CD4-positive, alpha-beta T cell treated with Interleukin-21 for 1 hour (primary cell): Measurements from ENCODE around the gene PLET1.

ENCODE experiments used
- DNase-seq: peaks from one replicate; pipeline ENCODE4 v3.0.0-alpha.2; 2020

PLET1 gene

DNA sequence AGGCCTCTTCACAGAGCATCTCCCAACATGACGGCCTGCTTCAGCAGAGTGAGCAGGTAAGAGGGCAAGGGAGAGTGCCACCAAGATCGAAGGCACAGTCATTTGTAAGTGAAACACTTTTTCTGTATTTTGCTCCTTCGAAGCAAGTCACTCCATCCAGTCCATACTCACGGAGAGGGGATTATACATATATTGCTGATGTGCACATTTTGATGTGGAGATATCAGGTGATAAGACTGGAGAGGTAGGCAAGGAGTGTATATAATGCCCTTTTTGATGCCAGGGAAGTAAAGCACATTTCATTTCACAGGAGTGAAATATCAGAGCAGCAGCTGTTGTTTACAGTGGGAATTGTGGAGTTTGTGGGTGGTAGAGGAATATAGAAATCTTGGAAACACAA is 23.2 kb downstream of the PLET1 start:
- no peak for DNase-seq

DNA sequence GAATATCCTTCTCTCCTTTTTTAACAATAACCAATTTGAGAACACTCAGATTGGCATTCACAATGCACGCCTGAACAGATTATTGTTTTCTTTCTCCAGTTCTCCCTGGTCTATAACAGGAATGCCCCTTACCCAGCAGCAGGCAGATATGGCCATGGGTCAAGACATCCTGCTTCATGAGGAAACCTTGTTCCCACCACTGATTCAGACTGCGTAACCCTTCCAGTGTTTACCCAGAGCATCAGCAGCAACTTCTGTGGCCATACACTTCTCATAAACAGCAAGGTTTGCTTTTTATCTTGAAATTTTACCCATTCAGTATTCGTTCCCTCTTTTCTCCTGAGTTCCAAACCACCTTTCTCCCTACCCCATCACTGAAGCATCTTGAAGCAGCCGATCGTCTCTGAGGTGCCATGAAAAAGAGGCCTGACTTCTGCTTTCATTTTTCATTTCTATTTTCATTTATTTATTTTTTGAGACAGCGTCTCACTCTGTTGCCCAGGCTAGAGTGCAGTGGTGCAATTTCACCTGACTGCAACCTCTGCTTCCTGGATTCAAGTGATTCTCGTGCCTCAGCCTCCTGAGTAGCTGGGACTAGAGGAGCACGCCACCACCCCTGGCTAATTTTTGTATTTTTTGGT is 24.8 kb downstream of the PLET1 start:
- no peak for DNase-seq

DNA sequence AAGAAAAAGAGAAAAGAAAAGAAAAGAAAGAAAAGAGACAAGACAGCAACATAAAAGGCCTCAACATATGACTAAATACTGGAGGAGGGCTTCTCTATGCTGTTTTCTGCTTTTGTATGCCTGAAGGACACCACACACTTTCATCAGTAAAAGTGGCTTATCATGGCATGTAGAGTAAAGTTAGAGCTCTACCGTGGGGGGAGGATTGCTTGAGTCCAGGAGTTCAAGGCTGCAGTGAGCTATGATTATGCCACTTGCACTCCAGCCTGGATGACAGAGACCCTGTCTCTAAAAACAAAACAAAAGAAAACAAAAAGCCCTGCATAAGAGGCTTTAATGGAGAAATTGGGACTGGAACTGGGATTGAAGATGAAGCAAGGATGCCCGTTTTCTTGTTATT is 28.7 kb downstream of the PLET1 start:
- DNase-seq: no peak

DNA sequence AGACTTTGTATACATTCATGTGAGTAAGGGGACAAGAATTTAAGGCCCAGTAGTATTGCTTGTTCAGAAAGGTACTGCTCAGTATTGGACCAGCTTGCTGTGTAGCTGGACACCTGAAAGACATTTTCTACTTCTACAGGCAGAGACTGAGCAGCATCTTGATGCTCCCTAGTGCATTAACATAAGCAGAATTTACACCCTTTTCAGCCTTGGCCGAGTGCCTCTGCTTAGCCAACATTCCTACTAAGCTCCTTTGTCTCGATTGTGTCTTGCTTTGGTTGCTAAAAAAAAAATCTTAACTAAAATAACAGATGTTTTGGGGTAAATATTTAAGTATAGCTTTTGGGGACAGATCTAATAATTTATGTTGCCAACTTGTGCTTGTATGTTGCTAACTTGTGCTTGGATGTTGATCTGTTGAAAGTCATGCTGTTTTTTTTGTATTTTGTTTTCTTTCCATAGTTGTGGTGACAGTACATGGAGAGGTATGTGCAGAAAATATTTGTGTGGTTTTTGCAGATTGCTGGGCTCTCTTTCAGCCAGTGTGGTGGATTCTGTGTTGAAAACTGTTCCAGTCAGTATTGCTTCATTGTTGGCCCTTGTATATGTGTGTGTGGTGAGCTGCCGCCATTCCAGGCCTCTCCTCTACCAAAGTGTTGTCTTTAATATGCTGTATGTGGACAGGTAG is 30.8 kb downstream of the PLET1 start:
- no peak for DNase-seq

DNA sequence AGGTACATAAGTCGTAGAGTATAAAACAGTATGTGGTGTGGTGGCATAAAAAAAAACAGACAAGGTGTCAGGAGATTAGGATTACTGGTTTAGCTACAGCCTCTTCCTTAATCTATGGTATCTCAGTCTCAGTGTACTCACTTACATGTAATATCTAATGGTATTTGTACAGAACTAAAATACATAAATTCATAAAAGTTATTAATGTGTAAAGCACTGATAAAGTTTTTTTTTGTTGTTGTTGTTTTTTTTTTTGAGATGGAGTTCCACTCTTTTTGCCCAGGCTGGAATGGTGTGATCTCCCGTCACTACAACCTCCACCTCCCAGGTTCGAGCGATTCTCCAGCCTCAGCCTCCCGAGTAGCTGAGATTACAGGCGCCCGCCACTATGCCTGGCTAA is 31.5 kb downstream of the PLET1 start:
- DNase-seq: no peak

DNA sequence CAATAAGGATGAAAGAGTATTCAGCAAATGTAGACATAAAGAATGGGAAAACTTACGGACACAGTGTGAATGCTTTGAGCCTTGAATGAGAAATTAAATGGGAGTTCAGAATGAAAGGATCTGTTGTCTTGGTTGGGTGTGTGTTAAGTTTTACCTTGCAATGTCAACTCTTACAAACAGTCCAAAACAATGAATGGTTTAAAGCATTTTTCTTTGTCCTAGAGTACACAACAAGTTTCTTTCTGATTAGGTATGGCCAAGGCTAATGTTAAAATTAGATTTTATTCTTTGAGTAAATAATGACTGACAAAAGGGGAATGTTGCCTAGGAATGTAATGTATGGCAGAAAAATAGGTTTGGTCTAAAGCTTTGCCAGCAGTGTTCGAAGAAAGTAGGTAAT is 32.0 kb downstream of the PLET1 start:
- no peak for DNase-seq

DNA sequence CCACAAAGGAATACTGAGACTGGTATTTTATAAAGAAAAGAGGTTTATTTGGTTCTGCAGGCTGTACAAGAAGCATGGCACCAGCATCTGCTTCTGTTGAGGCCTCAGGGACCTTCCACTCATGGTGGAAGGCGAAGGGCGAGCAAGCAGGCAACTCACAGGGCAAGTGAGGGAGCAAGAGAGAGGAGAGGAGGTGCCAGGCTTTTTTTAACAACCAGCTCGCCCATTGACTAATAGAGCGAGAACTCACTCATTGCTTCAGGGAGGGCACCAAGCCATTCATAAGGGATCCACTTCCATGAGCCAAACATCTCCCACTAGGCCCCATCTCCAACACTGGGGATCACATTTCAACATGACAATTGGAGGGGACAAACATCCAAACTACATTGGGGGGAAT is 33.2 kb downstream of the PLET1 start:
- no peak for DNase-seq

DNA sequence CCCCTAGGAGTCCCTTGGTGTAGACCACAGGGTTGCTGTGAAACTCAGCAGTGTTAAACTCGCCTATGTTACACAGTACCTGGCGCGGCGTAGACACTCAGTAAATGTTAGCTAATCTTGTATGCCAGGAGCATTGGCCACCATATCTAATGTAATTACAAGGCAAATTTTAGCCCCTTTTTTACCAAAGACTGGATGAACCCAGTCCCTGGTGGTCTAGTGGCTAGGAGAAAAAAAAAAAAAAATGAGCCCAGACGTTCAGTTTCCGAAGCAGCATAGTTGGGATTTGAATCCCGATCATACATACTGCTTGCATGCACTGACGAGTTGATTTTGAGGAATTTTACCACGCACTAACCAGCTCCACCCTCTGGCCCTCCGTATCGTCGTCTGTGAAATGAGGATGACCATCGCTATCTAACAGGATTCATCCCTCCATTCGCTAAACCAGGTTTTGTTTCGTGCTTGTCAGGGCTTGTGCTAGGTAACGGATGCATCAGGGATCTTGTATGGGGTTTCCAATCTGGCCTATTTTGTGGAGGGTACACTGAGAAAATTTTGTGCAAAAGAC is 33.7 kb downstream of the PLET1 start:
- no peak for DNase-seq

DNA sequence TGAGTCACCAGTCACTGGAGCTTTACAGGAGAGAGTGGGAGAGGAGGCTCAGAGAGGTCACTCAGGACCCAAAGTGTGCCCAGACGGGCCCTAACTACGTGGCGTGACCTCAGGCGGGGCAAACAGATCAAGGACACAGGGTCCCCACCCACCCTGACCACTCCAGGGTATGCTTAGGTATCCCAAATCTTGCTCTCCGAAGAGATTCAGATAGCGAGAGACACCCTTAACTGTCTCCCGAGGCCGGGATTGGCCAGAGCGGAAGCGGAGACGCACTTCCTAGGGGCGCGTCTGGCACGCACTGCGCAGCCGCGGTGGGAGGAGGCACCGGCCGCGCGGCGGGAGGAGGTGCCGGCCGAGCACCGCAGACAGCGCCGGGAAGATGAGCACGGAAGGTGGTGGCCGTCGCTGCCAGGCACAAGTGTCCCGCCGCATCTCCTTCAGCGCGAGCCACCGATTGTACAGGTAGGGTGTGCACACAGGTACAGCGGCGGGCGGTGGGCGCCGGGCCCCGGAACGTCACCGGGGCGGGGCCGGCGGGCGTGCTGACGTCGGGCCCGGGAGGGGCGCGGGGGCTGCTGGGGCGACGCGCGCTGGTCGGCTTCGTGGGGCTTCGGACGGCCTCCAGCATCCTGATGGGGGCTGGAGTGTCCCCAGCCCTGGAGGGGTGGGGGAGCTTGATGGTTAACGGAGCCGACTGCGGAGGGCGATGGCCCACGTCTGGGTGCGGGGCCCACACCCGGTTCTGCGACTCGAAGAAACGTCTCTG is 34.4 kb downstream of the PLET1 start, which contains the start of gene PTS:
PTS (plus strand) TSS at position 367 of the 769 bp plus-strand sequence; CDS start at position 383, 16 bp downstream.
- peak; percentile 88 for DNase-seq

DNA sequence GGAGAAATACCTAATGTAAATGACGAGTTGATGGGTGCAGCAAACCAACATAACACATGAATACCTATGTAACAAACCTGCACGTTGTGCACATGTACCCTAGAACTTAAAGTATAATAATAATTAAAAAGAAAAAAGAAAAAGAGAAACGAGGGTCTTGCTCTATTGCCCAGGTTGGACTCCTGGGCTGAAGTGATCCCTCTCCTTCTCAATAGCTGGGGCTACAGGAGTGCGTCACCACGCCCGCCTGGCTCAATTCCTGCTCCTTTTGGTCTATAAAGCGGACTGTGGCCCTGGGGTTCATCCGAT is 35.0 kb downstream of the PLET1 start:
- no peak for DNase-seq

DNA sequence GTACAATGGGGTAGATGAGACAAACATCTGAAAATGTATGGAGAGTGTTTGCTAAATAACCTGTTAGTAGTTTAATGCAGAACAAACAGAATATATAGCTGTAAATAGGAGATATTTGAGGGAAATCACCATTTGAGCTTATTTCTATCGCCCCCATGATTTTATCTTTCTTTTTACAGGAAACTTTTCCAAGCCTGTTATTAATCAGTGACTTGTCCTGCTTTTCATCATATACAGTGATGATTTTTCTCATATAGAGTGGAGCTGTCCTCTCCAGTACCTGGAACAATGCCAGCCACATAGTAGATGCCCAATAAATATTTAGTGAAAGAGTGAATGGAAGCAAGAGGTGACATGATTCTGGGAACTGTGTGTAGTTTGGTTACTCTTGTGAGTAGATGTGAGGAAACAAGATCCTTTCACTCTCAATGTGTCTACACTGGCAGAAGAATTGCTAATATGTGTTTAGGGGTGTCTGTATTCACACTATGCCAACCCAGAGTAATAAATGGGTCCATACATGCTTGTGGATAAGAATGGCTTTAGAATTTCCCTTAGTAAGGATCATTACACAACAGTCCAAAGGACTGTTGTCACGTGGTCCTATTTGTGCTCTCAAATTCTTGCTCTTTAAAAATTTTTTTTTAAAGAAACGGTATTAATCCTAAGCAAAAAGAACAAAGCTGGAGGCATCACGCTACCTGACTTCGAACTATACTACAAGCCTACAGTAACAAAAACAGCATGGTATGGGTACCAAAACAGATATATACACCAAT is 36.7 kb downstream of the PLET1 start:
- DNase-seq: no peak

DNA sequence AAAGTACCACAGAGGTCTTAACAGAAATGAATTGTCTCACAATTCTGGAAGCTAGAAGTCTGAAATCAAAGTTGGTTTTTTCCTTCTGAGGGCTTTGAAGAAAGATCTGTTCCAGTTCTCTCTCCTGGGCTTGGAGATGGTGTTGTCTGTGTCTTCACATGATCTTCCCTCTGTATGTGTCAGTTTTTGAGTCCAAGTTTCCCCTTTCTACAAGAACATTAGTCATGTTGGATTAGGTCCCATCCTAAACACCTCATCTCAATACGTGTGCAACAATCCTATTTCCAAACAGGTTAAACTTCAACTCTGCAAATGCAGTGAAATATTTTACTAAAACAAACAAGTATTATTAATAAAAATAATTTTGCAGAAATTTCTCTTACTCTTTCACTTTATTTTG is 37.5 kb downstream of the PLET1 start:
- DNase-seq: no peak

DNA sequence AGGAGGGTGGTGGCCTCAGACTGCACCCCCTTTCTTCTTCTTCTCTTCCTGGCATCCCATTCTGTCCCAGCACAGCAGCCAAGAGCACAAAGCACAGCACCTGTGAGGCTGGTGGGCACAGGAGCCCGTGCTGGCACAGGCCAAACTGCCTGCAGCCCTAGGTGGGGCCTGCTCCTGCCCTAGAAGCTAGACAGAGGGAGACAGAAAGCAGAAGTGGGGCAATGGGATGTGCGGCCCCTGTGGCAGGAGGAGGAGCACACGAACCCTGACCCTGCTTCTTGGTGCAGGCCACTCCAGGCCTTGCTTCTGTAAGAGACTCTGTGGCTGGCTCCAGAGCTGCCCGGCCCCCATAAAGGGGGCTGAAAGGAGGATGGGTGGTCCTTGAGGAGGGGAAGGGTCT is 38.4 kb downstream of the PLET1 start:
- DNase-seq: no peak

DNA sequence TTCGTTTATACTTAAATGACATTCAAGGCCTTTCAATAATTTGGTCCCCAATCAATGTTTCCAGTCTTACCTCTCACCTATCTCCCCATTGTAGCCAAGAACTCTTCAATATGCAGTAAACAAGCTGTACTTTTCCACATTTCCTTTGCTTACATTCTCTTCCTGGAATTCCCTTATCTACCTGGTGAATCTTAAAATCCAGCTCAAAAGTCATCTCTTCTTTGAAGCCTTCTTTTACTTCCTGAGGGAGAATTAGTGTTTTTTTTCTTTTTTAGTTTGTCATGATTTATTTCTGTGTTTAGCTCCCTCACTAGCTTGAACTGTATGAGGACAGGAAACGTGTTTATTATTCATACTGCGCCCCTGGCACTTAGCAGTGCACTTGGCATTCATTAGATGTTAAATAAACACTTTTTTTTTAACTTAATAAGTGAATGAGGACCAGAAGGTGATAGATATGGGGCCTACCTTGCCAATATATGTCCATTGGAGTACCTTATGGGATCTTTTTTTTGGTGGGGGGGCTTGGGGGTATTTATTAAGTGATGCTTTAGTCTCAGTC is 39.3 kb downstream of the PLET1 start:
- no peak for DNase-seq

DNA sequence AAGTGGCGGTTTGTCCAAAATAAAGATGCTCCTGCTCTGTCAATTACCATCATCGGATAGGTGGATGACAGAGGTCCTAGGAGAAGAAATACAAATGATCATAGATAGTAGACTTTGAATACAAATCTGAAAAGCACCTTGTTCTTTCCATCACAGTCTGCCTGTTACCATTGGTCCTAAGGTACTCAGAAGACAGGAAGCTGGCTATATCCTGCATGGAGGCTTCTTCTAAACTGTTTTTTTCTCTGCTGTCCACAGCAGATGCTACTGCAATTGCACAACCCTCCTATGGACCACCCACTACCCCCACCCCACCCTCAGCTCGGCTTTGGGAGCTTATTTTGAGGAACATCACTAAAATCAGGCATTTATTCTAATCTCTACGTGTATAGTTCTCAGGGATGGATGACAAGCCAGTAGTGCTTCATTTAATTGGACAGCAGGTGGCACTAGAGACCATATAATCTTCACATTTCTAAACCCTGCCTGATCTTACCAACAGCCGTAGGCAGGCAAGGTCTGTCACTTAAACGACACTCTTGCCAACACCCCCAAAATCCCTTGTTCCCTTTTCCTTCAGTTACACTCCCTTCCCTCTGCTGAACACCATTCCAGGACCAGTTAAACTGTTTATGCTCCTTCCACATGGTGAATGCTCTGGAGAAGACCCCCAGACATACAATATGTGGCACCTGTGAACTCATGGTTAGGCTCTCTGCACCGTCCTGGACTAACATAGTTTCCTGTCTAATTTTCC is 41.0 kb downstream of the PLET1 start:
- DNase-seq: peak; percentile 82

DNA sequence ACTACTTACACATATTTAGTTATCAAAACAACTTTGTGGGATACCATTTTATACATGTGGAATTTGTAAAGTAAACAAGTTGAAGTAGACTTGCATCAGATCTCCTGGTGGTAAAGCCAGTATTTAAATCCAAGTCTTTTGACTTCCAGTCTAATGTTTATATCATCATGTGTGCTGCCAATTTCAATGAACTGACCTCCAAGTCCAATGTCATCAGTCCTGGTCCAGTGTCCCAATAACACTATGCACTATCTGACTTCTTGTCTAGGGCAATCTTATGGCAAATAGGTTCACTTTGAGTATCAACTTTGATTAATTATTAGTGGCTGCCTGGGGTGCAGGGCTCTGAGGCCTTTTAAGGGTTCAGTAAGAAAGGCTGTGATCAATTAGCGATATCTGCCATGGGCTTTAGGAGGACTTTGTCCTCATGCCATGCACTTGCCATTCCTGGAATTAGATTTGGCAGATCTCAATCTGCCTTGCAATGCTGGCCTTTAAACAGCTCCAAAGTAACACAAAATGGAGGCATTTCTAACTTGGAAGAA is 44.0 kb downstream of the PLET1 start:
- DNase-seq: no peak

DNA sequence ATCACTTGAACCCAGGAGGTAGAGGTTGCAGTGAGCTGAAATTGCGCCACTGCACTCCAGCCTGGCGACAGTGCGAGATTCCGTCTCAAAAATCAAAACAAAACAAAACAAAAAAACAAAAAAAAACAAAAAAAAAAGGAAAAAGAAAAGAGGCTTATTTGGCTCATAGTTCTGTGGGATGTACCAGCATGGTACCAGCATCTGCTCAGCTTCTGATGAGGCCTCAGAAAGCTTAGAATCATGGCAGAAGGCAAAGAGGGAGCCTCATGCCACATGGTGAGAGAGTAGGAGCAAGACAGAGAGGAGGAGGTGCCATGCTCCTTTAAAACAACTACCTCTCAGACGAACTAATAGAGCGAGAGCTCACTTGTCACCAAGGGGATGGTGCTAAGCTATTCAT is 45.0 kb downstream of the PLET1 start:
- DNase-seq: no peak

DNA sequence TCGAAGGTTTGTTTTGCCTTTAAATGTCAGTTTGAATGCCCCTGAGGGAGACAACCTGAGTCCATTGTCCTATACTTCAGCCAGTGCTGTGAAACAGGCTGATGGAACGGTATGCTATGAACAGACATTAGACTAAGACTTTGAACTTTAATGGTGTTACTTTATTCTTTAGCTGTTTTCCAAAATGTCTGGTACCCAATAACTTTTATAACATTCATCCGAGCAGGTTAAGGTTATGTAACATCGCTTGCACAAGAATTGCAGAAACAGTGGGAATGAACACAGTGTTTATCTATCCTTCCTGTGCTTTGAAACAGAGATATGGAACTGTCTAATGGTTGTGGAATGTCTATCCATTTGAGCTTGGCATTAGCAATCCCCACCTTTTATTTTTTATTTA is 46.9 kb downstream of the PLET1 start:
- DNase-seq: no peak

DNA sequence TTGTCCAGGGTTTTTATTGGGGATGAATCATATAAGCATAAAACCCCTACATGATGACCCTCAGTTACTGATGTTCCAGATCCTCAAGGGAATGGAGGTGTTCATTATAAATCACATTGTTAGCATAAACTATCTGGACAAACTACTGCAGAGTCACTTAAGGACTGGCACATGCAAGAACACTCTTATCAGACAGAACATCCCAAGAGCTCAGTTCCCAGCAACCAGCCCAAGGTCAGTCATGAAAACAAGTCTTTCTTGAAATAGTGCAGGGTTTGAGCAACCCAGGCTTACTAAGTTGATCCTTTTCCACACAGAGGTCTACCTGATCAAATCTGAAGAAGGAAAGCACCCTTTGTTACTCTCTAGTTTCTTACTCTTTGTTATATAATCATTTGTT is 48.0 kb downstream of the PLET1 start:
- DNase-seq: no peak

DNA sequence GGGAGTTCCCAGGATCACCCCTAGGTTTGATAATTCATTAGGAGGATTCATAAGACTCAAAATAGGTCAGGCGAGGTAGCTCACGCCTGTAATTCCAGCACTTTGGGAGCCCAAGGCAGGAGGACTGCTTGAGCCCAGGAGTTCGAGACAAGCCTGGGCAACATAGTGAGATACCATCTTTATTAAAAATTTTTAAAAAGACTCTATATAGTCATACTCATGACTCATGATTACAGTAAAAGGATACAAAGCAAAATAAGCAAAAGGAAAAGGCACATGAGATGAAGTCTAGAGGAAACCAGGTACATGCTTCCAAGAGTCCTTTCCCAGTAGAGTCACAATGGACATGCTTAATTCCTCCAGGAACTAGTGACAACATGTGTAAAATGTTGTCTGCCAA is 48.4 kb downstream of the PLET1 start:
- DNase-seq: no peak

DNA sequence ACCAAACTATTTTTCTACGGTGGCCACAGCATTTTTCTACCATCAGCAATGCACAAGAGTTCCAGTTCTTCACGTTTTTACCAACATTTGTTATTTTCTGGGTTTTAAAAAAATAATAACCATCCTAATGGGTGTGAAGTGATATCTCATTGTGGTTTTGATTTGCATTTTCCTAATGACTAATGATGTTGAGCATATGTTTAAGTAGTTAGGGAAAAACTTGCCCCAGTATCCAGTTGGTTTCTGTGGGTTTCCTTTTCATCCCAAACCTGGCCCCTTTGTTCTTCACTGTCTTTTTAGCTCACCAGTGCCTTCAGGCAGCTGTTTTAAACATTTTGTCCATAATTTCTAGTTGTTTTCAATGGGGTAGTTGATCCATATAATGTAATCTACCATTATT is 49.1 kb downstream of the PLET1 start:
- DNase-seq: no peak

DNA sequence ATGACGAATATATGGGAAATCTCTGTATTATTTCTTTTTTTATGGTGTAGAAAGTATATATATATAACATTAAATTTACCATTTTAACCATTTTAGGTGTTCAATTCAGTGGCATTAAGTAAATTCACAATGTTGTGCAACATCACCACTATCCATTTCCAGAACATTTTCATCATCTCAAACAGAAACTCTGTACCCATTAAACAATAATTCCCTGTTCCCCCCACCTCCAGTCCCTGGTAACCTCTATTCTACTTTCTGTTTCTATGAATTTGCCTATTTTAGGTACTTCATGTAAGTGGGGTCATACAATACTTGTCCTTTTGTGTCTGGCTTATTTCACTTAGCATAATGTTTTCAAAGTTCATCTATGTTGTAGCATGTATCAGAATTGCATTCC is 49.8 kb downstream of the PLET1 start:
- DNase-seq: no peak
